ENCODE data around the gene IKZF2.

The IKZF2 gene

DNA sequence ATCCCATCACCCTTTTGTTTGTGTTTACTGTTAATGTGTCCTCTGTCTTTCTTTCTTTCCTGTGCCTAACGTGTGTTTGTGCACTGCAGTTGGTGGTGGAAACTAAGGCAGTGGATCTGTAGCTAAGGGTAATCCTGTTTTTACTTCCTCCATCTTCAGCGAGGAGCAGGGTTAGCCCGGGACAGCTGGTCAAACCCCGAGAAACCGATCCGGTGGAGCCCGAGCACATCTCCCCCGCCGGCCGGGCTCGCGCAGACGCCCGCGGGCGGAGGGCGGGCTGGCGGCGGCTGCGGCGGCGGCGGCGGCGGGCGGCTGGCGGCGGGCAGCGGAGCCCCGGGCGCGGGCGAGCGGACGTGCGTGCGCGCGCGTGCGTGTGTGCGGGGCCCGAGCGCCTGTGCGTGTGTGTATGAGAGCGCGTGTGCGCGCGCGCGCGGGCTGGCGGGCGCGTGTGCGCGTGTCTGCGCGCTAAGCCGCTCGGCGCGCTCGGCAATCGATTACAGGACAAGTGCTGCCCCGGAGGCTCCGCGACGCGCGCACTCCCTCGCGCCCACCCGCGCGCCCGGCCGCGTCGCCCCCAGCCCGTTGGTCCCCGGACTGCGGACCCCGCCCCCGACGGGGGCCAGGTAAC, at the start of gene IKZF2:
Gene IKZF2, minus strand, starts transcription at position 176 of the 628 bp plus-strand sequence. CDS start 2,983 bp downstream, outside the sequence.
- DNase-seq (ENCODE audit: low read depth) = peak; percentile 52

DNA sequence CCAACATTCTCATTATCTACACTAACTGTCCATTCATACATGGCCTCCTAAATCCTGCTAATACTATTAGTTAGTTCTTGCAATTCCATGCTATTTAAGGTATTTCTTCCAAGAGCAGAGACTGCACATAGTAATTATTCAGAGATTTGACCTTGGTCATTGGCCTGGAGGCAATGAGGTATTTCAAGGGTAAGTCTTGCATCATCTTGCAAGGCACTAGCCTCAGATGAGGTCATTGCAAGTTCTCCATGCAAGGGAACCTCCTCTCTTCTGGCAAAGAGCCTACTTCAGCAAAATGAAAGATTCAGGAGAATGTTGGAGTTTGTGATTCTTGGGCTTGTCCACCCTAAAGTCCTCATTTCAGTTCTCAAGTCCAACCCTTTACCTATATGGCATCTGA, 48.5 kb upstream of the IKZF2 start:
- DNase-seq (ENCODE audit: low read depth) = no peak

- DNase-seq (ENCODE audit: low read depth) = no peak
Measured at GRCh38 chr2:213189001-213189899, 37.8 kb upstream of the IKZF2 start.

DNA sequence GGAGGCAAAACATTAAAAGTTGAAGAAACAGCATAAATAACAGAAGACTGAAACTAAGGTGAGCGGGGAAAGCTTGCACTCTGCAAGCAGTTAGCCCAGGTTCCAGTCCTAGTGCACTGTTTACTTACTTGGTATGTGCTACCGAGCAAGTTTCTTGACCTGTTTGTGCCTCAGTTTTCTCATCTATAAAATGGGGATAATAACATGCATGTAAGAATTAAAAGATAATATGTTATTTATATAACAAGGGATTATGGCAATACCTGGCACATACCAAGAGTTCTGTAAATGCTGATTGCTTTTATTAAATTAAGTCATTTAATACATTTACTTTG, 37.1 kb upstream of the IKZF2 start:
- no peak for DNase-seq (ENCODE audit: low read depth)

GRCh38 chr2:213187833-213188532, 36.6 kb upstream of the IKZF2 start:
- DNase-seq (ENCODE audit: low read depth) = no peak

DNA sequence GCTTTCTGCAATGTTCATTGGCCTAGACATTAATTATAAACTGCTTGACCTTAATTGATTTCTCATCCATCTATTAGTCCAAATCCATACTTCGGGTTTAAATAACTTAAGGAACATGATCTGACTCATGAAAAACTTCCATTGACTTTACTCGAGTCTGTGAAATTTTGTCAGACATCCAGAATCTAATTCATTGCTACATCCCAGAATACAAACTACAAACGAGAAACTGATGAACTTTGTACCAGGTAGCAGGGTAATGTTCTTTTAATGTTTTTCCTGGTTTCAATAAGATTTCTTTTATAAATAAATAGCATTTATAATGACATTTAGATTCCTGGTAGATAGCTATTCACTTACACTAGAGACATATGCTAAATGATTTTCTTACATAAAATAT, 36.0 kb upstream of the IKZF2 start:
- no peak for DNase-seq (ENCODE audit: low read depth)

GRCh38 chr2:213185147-213185822, 33.9 kb upstream of the IKZF2 start:
- DNase-seq (ENCODE audit: low read depth) = no peak

- no peak for DNase-seq (ENCODE audit: low read depth)
Measured at GRCh38 chr2:213181712-213182111, 30.3 kb upstream of the IKZF2 start.

- DNase-seq (ENCODE audit: low read depth) = no peak
Measured at GRCh38 chr2:213177679-213178078, 26.3 kb upstream of the IKZF2 start.

GRCh38 chr2:213175673-213176247, 24.3 kb upstream of the IKZF2 start:
- no peak for DNase-seq (ENCODE audit: low read depth)

GRCh38 chr2:213172641-213173040, 21.2 kb upstream of the IKZF2 start:
- DNase-seq (ENCODE audit: low read depth) = no peak

- no peak for DNase-seq (ENCODE audit: low read depth)
Measured at GRCh38 chr2:213171147-213171546, 19.7 kb upstream of the IKZF2 start.

DNA sequence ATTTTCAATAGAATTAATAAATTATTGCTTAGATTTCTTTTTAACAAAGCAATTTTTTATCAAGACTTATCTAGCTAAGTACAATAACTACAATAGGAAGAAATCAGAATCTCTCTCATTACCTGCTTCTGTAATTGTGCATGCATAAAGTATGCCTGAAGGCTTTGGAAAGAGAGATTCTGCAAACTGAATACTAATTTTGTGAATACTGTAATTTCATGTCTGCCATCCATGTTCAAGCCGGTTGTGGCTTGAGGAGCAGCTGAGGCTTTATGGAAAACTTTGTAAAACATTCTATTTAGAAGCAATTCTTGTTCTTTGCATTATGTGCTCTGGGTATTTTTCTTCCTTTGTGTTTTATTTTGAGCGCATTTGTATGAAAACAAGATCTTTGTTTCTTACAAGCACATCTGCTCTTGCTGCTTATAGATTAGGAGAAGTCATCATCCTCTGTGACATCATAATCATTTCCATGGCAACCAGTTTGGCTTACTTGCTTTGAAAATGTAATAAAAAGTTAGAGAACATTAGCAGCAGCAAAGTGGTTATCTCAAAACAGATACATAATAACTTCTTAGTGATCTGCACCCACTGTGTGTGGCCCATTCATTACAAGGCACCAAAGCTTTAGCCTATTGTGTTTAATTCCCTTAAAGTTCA, 16.0 kb upstream of the IKZF2 start:
- no peak for DNase-seq (ENCODE audit: low read depth)

- no peak for DNase-seq (ENCODE audit: low read depth)
Measured at GRCh38 chr2:213166109-213166508, 14.7 kb upstream of the IKZF2 start.

DNA sequence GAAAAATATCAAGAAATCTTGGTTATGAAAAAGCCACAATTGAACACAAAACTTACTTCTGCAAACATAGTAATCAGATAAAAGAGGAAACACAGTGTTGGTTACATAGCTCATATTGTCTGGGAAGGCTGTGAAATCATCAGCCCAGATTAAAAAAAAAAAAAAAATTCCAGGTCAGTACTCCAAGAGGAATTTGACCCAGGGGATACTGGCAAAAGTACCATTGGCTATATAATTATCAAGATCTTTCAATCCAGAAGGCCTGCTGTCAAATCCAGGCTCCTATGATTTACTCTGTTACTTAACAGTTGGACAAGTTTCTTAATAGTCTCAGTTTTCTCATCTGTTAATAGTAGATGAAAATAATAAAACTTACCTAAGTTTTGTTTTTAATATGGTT, 12.9 kb upstream of the IKZF2 start:
- no peak for DNase-seq (ENCODE audit: low read depth)

- no peak for DNase-seq (ENCODE audit: low read depth)
Measured at GRCh38 chr2:213162516-213163118, 11.2 kb upstream of the IKZF2 start.

GRCh38 chr2:213161759-213162515, 10.5 kb upstream of the IKZF2 start:
- DNase-seq (ENCODE audit: low read depth) = no peak

GRCh38 chr2:213159768-213160167, 8.4 kb upstream of the IKZF2 start:
- DNase-seq (ENCODE audit: low read depth) = no peak

- DNase-seq (ENCODE audit: low read depth) = no peak
Measured at GRCh38 chr2:213157242-213157641, 5.8 kb upstream of the IKZF2 start.

DNA sequence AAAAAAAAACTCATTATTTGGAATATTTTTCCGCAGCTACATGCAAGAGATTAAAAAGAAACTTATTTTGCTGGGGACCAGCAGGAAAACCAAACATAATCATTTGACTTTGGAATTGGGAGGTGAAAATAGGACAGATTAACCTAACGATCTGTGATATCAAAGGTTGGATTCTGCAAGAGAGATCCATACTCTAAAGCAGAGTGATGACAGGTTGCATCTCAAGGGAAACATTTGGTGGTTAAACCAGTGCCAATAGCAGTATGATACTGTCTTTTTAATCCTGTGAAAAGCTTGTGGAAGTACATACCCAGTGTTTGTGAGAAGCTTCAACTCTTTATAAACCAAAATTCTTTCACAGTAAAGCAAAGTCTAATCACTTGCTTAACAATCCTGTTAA, 5.3 kb upstream of the IKZF2 start:
- no peak for DNase-seq (ENCODE audit: low read depth)
